ENCODE results near the gene PIEZO2.

PIEZO2 gene

DNA sequence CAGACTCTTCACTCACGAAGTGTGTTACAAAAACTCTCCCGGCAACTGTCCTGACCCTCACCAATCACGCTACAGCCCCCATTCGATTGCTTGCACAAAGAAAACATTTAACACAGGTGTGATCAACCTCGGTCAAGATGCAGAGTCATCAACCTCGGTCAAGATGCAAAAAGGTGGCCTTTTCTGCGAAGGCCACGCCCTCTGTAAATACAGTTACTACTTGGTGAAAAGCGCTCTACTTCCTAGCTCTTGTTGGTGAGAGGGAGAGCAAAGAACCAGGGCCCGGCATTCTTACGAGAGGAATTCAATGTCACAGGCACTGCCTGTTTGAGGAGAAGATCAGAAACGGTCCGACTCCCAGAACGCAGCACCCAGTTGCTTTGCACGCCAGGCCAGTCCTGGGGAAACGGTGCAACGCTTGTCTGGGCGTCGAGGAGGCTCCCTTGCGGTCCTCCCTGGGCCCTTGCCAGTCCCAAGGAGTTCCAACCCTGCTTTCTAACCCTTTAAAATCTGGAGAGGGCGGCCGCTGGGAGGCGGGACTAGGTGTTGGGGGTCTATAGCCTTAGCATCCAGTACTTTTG is 1.9 kb downstream of the PIEZO2 start:
- TF ChIP-seq, protein P1, sequence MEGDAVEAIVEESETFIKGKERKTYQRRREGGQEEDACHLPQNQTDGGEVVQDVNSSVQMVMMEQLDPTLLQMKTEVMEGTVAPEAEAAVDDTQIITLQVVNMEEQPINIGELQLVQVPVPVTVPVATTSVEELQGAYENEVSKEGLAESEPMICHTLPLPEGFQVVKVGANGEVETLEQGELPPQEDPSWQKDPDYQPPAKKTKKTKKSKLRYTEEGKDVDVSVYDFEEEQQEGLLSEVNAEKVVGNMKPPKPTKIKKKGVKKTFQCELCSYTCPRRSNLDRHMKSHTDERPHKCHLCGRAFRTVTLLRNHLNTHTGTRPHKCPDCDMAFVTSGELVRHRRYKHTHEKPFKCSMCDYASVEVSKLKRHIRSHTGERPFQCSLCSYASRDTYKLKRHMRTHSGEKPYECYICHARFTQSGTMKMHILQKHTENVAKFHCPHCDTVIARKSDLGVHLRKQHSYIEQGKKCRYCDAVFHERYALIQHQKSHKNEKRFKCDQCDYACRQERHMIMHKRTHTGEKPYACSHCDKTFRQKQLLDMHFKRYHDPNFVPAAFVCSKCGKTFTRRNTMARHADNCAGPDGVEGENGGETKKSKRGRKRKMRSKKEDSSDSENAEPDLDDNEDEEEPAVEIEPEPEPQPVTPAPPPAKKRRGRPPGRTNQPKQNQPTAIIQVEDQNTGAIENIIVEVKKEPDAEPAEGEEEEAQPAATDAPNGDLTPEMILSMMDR (IDR thresholded peaks at IDR 0.05) = no peak

- TF ChIP-seq, protein P1 (IDR thresholded peaks at IDR 0.05) = no peak
Observed at GRCh38 chr18:11146947-11147345, 2.4 kb downstream of the PIEZO2 start.

DNA sequence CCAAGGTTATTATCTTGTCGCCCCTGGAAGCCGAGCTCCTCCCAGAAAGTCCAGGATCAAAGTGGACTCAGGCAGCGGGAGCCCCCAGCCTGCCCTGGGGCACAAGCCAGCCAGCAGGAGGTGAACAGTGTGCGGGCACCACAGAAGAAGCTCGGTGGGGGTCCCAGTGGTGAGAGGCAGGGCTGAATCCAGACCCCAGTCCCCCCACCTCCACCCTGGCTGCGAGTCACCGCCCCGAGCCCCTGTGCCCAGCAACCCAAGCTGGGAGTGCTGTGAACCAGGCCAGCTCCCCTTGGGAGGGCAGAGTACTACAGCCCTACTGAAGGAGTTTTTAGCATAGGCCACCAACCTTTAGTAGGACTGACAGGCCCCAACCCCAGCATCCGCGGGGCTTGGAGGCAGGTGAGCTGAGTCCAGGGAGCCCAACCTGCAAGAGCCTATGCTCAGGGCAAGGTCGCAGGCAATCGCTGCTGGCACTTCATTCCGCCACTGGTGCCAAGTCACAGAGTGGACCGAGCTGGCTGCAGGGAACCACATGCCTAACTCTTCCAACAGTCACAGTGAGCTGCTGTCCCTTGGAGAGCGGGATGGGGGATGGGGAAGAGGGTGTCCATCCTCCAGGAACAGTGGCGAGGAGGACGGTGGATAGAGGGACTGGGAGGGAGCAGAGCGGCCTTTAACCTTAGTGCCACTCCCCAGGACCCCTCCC is 3.0 kb downstream of the PIEZO2 start:
- TF ChIP-seq, protein P1 (IDR thresholded peaks at IDR 0.05) = no peak

GRCh38 chr18:11145413-11146191 is 3.8 kb downstream of the PIEZO2 start:
- TF ChIP-seq, protein P1 (IDR thresholded peaks at IDR 0.05) = no peak

DNA sequence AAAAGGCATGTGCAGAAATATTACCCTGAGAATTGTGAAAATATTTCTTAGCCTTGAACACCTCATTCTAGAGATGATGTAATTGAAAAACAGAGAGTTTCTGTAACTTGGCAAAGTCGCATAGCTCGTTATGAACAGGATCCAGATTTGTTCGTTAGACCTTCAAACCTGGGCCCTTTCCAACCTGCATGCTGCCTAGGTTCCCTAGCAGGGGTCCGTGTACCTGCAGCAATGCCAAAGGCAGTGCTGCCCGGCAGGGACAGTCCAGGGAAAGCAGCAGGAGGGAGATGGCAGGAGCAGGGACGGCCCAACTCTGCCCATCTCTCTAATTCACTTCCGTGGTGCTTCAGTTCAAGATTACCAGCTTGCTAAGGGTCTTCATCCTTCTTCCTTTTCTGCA is 12.0 kb downstream of the PIEZO2 start:
- TF ChIP-seq, protein P1 (IDR thresholded peaks at IDR 0.05) = no peak

DNA sequence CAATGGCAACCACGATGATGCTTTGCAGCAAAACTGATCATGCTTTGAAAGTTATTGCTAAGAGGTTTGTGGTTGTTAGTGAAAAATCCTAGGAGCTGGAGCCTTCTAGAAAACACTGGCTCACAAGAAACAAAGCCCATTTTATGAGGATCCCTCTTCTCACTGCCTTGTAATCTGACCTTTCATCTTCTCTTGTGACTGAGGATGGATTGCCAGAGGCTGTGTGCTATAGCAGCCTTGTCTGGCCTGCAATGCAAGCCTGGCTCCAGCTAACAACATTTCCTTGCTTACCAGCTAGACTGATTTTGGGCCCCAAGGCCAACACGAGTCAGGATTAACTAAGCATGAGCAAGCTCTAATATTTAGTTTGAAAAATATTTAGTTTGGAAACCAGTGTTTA is 13.1 kb downstream of the PIEZO2 start:
- TF ChIP-seq, protein P1 (IDR thresholded peaks at IDR 0.05) = no peak

DNA sequence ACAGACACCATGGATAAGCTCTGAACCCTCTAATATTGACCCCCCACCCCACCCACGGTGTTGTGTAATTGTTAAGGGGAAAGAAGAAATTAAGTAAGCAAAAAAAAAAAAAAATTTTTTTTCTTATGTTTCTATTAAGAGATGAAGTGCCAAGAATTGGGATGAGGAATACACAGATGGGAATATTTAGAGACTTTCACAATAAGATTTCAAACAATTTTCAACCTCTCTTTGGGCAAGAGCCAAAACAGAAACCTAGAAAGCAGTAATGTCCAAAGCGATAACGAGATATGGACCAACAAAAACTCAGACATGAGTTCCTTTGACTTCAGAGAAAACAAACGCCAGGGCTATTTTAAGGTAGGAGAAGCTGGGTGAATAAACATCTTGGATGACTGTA is 14.4 kb downstream of the PIEZO2 start:
- TF ChIP-seq, protein P1 (IDR thresholded peaks at IDR 0.05) = no peak
